Stimulated activated naive CD8-positive, alpha-beta T cell treated with anti-CD3 and anti-CD28 coated beads, Interleukin-15, Interleukin-2, amounts not matched to agents 100 ng/mL and 50 ng/mL, for 24 hours (primary cell): ENCODE data around the gene CNTNAP2.

Experiments
- H3K27ac Mint-ChIP-seq: one replicate; pipeline ENCODE4 v1.8.0; 2021; ENCODE audit warnings: mild to moderate bottlenecking, mixed read lengths
- H3K27me3 Mint-ChIP-seq: one replicate; pipeline ENCODE4 v1.8.0; 2021; ENCODE audit warnings: mixed read lengths
- H3K36me3 Mint-ChIP-seq: one replicate; pipeline ENCODE4 v1.8.0; 2021; ENCODE audit warnings: low read depth, mixed read lengths
- H3K4me1 Mint-ChIP-seq: one replicate; pipeline ENCODE4 v1.8.0; 2021; ENCODE audit warnings: low read depth, mixed read lengths
- H3K4me3 Mint-ChIP-seq: one replicate; pipeline ENCODE4 v1.8.0; 2021; ENCODE audit warnings: mild to moderate bottlenecking, mixed read lengths
- H3K9me3 Mint-ChIP-seq: one replicate; pipeline ENCODE4 v1.8.0; 2021; ENCODE audit warnings: mixed read lengths

Gene CNTNAP2

DNA sequence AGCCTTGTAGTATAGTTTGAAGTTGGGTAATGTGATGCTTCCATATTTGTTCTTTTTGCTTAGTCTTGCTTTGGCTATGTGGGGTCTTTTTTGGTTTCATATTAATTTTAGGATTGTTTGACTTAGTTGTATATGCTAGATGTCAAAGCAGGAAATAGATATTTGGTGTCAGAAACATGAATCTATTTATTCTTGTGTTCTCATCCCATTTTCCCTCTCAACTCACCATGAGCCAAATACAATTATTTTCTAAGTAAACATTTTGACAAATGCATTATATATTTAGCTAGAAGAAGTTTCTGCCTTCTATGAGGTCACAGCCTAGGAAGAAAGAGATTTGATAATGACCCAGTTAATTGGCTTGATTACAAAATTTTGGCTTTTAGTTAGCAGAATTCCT, 1313.4 kb downstream of the CNTNAP2 start:
- Mint-ChIP-seq H3K9me3 (peaks cover 14% of the 10 kb centered on the region), H3K36me3 (no peaks in the 10 kb centered on the region), H3K27me3 (no peaks in the 10 kb centered on the region), H3K4me1 (no peaks in the 10 kb centered on the region), H3K27ac (no peak overlapping the region), H3K4me3 (no peak overlapping the region)

DNA sequence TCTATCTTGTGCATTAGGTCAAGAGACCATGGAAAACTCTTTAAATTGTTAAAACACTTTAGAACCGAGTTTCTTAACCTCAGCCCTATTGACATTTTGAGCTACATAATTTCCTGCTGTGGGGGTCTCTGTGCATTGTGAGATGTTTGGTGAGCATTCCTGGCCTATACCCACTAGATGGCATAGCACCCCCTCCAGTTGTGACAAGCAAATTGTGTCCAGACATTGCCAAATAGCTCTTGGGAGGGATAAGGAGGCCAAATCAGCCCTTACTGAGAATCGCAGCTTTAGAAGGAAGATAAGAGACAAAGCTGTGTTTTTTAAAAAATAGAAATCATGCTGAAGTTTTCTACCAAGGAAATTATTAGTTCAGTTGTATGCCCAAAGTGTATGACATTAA, 1315.5 kb downstream of the CNTNAP2 start:
- no peak overlapping the region for H3K27ac Mint-ChIP-seq
- no peaks in the 10 kb centered on the region for H3K4me1 Mint-ChIP-seq
- H3K4me3 Mint-ChIP-seq: no peak overlapping the region
- H3K27me3 Mint-ChIP-seq: no peaks in the 10 kb centered on the region
- no peaks in the 10 kb centered on the region for H3K36me3 Mint-ChIP-seq
- H3K9me3 Mint-ChIP-seq: peaks cover 8% of the 10 kb centered on the region

- Mint-ChIP-seq H3K9me3 (peaks cover 8% of the 10 kb centered on the region), H3K27me3 (no peaks in the 10 kb centered on the region), H3K4me1 (no peaks in the 10 kb centered on the region), H3K36me3 (no peaks in the 10 kb centered on the region), H3K27ac (no peak overlapping the region), H3K4me3 (no peak overlapping the region)
Measured at GRCh38 chr7:147432576-147432975, 1316.0 kb downstream of the CNTNAP2 start.

- Mint-ChIP-seq H3K27ac (no peak overlapping the region), H3K4me1 (no peaks in the 10 kb centered on the region), H3K27me3 (no peaks in the 10 kb centered on the region), H3K36me3 (no peaks in the 10 kb centered on the region), H3K9me3 (peaks cover 21% of the 10 kb centered on the region), H3K4me3 (no peak overlapping the region)
Measured at GRCh38 chr7:147436718-147437117, 1320.1 kb downstream of the CNTNAP2 start.

GRCh38 chr7:147438216-147438615, 1321.6 kb downstream of the CNTNAP2 start:
- Mint-ChIP-seq H3K4me1 (no peaks in the 10 kb centered on the region), H3K27ac (no peak overlapping the region), H3K4me3 (no peak overlapping the region), H3K36me3 (no peaks in the 10 kb centered on the region), H3K27me3 (no peaks in the 10 kb centered on the region), H3K9me3 (peaks cover 22% of the 10 kb centered on the region)

DNA sequence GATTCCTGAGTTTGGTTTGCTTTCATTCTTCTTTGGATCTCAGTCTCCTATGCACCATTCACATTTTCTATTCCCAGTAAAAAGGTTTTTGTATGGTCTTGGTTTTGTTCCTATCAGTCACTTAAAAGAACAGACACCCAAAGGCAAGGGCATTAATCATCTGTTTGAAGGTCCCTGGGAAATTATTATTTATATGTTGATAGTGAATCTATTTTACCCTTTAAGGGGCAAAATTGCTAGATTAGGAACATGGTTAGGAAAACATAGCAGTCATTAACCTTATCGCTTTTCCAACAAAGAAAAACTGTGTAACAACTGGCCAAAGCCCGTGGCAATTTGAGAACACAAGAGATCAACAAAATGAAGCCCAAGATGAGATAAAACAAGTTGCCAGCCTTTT, 1327.3 kb downstream of the CNTNAP2 start:
- H3K36me3 Mint-ChIP-seq: no peaks in the 10 kb centered on the region
- no peak overlapping the region for H3K4me3 Mint-ChIP-seq
- no peak overlapping the region for H3K27ac Mint-ChIP-seq
- H3K4me1 Mint-ChIP-seq: no peaks in the 10 kb centered on the region
- H3K27me3 Mint-ChIP-seq: no peaks in the 10 kb centered on the region
- H3K9me3 Mint-ChIP-seq: peaks cover 22% of the 10 kb centered on the region

GRCh38 chr7:147452816-147453215, 1336.2 kb downstream of the CNTNAP2 start:
- Mint-ChIP-seq H3K36me3 (no peaks in the 10 kb centered on the region), H3K9me3 (peaks cover 15% of the 10 kb centered on the region), H3K4me3 (no peak overlapping the region), H3K27ac (no peak overlapping the region), H3K4me1 (no peaks in the 10 kb centered on the region), H3K27me3 (no peaks in the 10 kb centered on the region)

DNA sequence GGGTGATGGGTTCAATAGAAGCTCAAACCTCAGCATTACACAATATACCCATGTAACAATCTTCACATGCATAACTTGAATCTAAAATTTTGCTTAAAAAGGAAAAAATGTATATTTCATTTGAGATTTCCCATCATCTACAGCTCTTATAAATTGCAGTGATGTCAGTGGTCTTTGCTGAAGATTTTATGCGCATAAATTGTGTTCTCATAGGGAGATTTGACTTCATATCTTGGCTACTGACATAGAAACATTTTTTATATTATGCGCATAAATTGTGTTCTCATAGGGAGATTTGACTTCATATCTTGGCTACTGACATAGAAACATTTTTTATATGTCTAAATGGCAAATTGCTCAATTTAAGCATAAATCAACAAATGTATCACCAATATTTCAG, 1348.6 kb downstream of the CNTNAP2 start:
- H3K36me3 Mint-ChIP-seq: no peaks in the 10 kb centered on the region
- H3K27me3 Mint-ChIP-seq: no peaks in the 10 kb centered on the region
- H3K9me3 Mint-ChIP-seq: peaks cover 4% of the 10 kb centered on the region
- no peak overlapping the region for H3K4me3 Mint-ChIP-seq
- no peak overlapping the region for H3K27ac Mint-ChIP-seq
- no peaks in the 10 kb centered on the region for H3K4me1 Mint-ChIP-seq

DNA sequence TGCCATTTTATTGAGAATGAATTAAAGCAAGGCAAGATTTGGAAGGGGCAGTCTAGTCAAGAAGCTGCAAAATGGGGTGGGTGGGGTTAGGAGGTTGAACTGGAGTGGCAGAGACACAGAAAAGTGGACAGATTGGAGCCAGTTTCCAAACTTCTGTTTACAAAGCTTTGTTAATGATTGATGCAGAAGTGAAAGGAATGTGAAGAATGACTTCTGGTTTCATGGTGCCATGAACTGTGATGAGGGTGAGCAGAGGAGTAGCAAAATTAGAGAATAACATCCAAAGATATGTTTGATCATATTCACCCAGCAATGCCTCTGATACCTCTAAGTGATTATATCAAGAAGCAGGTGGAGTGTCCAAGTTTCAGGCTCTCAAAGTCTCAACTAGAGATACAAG, 1356.0 kb downstream of the CNTNAP2 start:
- Mint-ChIP-seq H3K27me3 (no peaks in the 10 kb centered on the region), H3K36me3 (no peaks in the 10 kb centered on the region), H3K27ac (no peak overlapping the region), H3K4me3 (no peak overlapping the region), H3K9me3 (peaks cover 28% of the 10 kb centered on the region), H3K4me1 (no peaks in the 10 kb centered on the region)

GRCh38 chr7:147474862-147475261, 1358.3 kb downstream of the CNTNAP2 start:
- H3K9me3 Mint-ChIP-seq: peaks cover 28% of the 10 kb centered on the region
- no peaks in the 10 kb centered on the region for H3K27me3 Mint-ChIP-seq
- no peaks in the 10 kb centered on the region for H3K4me1 Mint-ChIP-seq
- no peak overlapping the region for H3K4me3 Mint-ChIP-seq
- no peaks in the 10 kb centered on the region for H3K36me3 Mint-ChIP-seq
- no peak overlapping the region for H3K27ac Mint-ChIP-seq

- Mint-ChIP-seq H3K36me3 (no peaks in the 10 kb centered on the region), H3K27ac (no peak overlapping the region), H3K27me3 (no peaks in the 10 kb centered on the region), H3K9me3 (peaks cover 11% of the 10 kb centered on the region), H3K4me1 (no peaks in the 10 kb centered on the region), H3K4me3 (no peak overlapping the region)
Measured at GRCh38 chr7:147477526-147477925, 1360.9 kb downstream of the CNTNAP2 start.

- no peaks in the 10 kb centered on the region for H3K36me3 Mint-ChIP-seq
- H3K9me3 Mint-ChIP-seq: peaks cover 6% of the 10 kb centered on the region
- no peaks in the 10 kb centered on the region for H3K4me1 Mint-ChIP-seq
- no peaks in the 10 kb centered on the region for H3K27me3 Mint-ChIP-seq
- H3K4me3 Mint-ChIP-seq: no peak overlapping the region
- H3K27ac Mint-ChIP-seq: no peak overlapping the region
Measured at GRCh38 chr7:147478796-147479195, 1362.2 kb downstream of the CNTNAP2 start.

DNA sequence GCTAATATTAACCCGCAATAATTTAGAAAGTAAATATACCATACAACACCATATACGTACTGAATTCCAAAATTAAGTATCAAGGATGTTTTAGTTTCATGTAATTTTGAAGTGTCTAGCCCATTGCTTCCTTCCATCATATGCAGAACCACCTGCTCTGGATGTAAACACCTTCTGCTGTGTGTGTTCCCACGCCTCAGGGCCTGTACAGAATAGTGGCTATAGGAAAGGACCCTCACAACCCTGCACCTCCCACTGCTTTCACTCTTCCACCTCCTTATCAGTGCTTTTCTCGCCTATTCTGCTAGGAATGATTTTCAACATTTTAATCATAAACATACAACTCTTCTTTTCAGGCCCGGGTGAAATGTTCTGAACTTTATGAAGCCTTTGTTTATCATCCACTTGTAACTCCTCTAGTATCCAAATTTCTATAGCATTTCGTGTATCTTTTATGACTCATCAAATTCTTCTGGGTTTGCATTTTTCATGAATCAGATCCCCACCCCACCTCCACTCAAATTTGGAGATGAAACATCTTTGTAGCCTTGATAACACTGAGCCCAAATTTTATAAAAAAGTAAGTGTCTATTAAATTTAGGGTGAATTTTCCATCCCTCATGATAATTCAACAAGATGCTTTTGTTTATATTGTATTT, 1367.2 kb downstream of the CNTNAP2 start:
- no peaks in the 10 kb centered on the region for H3K36me3 Mint-ChIP-seq
- H3K27me3 Mint-ChIP-seq: no peaks in the 10 kb centered on the region
- H3K4me1 Mint-ChIP-seq: no peaks in the 10 kb centered on the region
- H3K9me3 Mint-ChIP-seq: peaks cover 8% of the 10 kb centered on the region
- H3K27ac Mint-ChIP-seq: no peak overlapping the region
- H3K4me3 Mint-ChIP-seq: no peak overlapping the region

DNA sequence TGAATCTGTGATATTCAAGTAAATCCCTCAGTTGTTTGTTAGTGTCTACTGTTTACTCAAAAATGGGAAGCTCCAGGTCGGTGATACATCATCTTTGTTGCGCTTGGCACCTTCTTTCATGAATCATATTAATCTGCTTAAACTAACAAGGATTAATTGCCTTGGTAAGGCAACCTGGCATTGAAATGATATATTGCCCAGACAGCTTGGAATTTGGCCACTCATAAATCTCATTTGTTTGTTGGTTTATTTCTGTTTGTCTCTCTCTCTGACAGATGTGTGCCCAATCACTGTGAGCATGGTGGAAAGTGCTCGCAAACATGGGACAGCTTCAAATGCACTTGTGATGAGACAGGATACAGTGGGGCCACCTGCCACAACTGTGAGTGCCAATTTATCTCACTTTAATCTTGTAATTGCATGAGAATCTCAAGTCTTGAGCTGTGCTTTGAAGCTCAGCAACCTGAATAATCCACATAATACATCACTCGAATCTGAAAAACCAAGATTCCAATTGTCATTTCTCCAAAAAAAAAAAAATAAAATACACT, 1369.1 kb downstream of the CNTNAP2 start:
- Mint-ChIP-seq H3K9me3 (peaks cover 8% of the 10 kb centered on the region), H3K4me3 (no peak overlapping the region), H3K4me1 (no peaks in the 10 kb centered on the region), H3K27me3 (no peaks in the 10 kb centered on the region), H3K27ac (no peak overlapping the region), H3K36me3 (no peaks in the 10 kb centered on the region)

GRCh38 chr7:147492606-147493005, 1376.0 kb downstream of the CNTNAP2 start:
- no peaks in the 10 kb centered on the region for H3K4me1 Mint-ChIP-seq
- no peak overlapping the region for H3K4me3 Mint-ChIP-seq
- no peaks in the 10 kb centered on the region for H3K27me3 Mint-ChIP-seq
- H3K27ac Mint-ChIP-seq: no peak overlapping the region
- H3K9me3 Mint-ChIP-seq: peaks cover 14% of the 10 kb centered on the region
- no peaks in the 10 kb centered on the region for H3K36me3 Mint-ChIP-seq

DNA sequence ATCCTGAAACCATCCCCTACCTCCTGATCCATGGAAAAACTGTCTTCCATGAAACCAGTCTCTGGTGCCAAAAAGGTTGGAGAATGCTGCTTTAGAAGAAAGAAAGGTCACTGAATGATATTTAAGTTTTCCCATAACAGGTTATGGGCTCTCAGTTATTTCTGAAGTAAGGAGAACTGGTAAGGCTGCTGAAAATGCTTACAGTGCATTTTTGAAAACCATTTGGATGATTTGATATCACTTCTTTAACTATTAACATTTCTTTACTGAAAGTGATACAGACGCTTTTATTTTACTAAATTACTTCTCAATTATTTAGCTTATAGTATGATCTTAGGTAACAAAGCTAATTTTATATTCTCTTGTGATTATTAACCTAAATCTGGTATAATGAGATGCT, 1379.6 kb downstream of the CNTNAP2 start:
- no peaks in the 10 kb centered on the region for H3K4me1 Mint-ChIP-seq
- no peak overlapping the region for H3K4me3 Mint-ChIP-seq
- peaks cover 12% of the 10 kb centered on the region for H3K9me3 Mint-ChIP-seq
- H3K36me3 Mint-ChIP-seq: no peaks in the 10 kb centered on the region
- no peak overlapping the region for H3K27ac Mint-ChIP-seq
- no peaks in the 10 kb centered on the region for H3K27me3 Mint-ChIP-seq
